IMR-90 (cell line): Measurements from ENCODE around the gene VDAC2. TPM values are rescaled to one million over a fixed set of nuclear protein-coding genes. Genes with fewer than 3 reads are reported as not detected.
A peak's percentile ranks its signal among the peaks of the same experiment; 100 is the strongest.
"Not testable (repeated sequence)": the region's sequence is repeated elsewhere in the genome, so short reads cannot be mapped to it uniquely, and the experiment has no call there.

ENCODE experiments used
- ATAC-seq: fragments of 200-7000 bp; cut with Tn5 transposase; 2 replicates; pipeline ENCODE4 v1.9.1; 2020; ENCODE audit warnings: low read depth, mild to moderate bottlenecking, moderate library complexity
- BruUV-seq: library from RNA; stranded (reverse); fragments of 400-500 nt; replicated peaks from 2 replicates; lab custom pipeline; 2021; lab: Mats Ljungman, UMichigan
- CTCF ChIA-PET: fragments of 300-600 bp; formaldehyde crosslinking; extraction: SDS; loops from one replicate; lab custom pipeline; 2021; ENCODE audit warnings: antibody characterized with exemption; lab: Yijun Ruan, JAX
- POLR2A ChIA-PET: fragments of 300-600 bp; sonication (Branson Sonifier 250); formaldehyde crosslinking; loops from one replicate; lab custom pipeline; 2022; ENCODE audit warnings: antibody characterized with exemption; ENCODE audit not compliant: unreplicated experiment; lab: Charles Lee
- DNase-seq: peaks from one replicate; pipeline ENCODE4 v3.0.0; 2013
- H2AFZ ChIP-seq: replicated peaks from 2 replicates; pipeline ENCODE3; 2013; ENCODE audit warnings: low read length, mild to moderate bottlenecking; ENCODE audit not compliant: poor library complexity
- H2AK5ac ChIP-seq: 2 replicates; pipeline ENCODE4 v1.6.1; 2013; ENCODE audit warnings: low read depth, low read length, inconsistent platforms
- H2AK9ac ChIP-seq: replicated peaks from 2 replicates; pipeline ENCODE3; 2013; ENCODE audit warnings: mild to moderate bottlenecking, low read depth, low read length, moderate library complexity; ENCODE audit not compliant: poor library complexity
- H2BK120ac ChIP-seq: 2 replicates; pipeline ENCODE4 v1.6.1; 2013; ENCODE audit warnings: low read depth, low read length, inconsistent platforms
- H2BK15ac ChIP-seq: 3 replicates; pipeline ENCODE4 v1.6.1; 2013; ENCODE audit warnings: low read depth, low read length, inconsistent platforms
- H2BK20ac ChIP-seq: 2 replicates; pipeline ENCODE4 v1.6.1; 2013; ENCODE audit warnings: low read depth, mild to moderate bottlenecking, inconsistent platforms, low read length, moderate library complexity
- H2BK5ac ChIP-seq: 2 replicates; pipeline ENCODE4 v1.6.1; 2013; ENCODE audit warnings: mild to moderate bottlenecking, low read depth, low read length, inconsistent platforms; ENCODE audit not compliant: poor library complexity, severe bottlenecking
- H3K14ac ChIP-seq: replicated peaks from 2 replicates; pipeline ENCODE4 v1.6.1; 2013; ENCODE audit warnings: low read depth, low read length, inconsistent platforms
- H3K18ac ChIP-seq: 2 replicates; pipeline ENCODE4 v1.6.1; 2013; ENCODE audit warnings: low read depth, low read length, control low read depth
- H3K23ac ChIP-seq: 2 replicates; pipeline ENCODE4 v1.6.1; 2013; ENCODE audit warnings: low read depth, low read length, inconsistent platforms
- H3K27ac ChIP-seq: 2 replicates; pipeline ENCODE4 v1.5.1; 2013; ENCODE audit warnings: mild to moderate bottlenecking, control low read depth, low read length; ENCODE audit not compliant: insufficient read depth
- H3K27me3 ChIP-seq: 2 replicates; pipeline ENCODE4 v1.6.1; 2013; ENCODE audit warnings: low read length; ENCODE audit not compliant: control insufficient read depth, insufficient read depth
- H3K36me3 ChIP-seq: 2 replicates; pipeline ENCODE4 v1.6.1; 2013; ENCODE audit warnings: low read length, mixed read lengths; ENCODE audit not compliant: control insufficient read depth, insufficient read depth
- H3K4ac ChIP-seq: 2 replicates; pipeline ENCODE4 v1.6.1; 2013; ENCODE audit warnings: low read depth, low read length, inconsistent platforms
- H3K4me1 ChIP-seq: 2 replicates; pipeline ENCODE4 v1.6.1; 2013; ENCODE audit warnings: low read length, mixed read lengths; ENCODE audit not compliant: control insufficient read depth, insufficient read depth
- H3K4me2 ChIP-seq: 2 replicates; pipeline ENCODE4 v1.6.1; 2013; ENCODE audit warnings: low read depth, mild to moderate bottlenecking, control low read depth, low read length, moderate library complexity
- H3K4me3 ChIP-seq: 2 replicates; pipeline ENCODE4 v1.5.1; 2013; ENCODE audit warnings: low read depth, mild to moderate bottlenecking, control low read depth, low read length, moderate library complexity; ENCODE audit not compliant: insufficient read depth
- H3K56ac ChIP-seq: 2 replicates; pipeline ENCODE4 v1.6.1; 2013; ENCODE audit warnings: low read length, inconsistent platforms; ENCODE audit not compliant: insufficient read depth; ENCODE audit errors: extremely low read depth
- H3K79me1 ChIP-seq, 2 experiments: 2 replicates each; pipeline ENCODE4 v1.6.1; 2013; ENCODE audit warnings: low read length in 2 of 2, inconsistent platforms in 1 of 2, low read depth in 1 of 2
- H3K9ac ChIP-seq: 2 replicates; pipeline ENCODE4 v1.6.1; 2013; ENCODE audit warnings: low read depth, low read length, control low read depth
- H3K9me1 ChIP-seq: 2 replicates; pipeline ENCODE4 v1.6.1; 2013; ENCODE audit warnings: low read length, inconsistent platforms; ENCODE audit not compliant: insufficient read depth
- H3K9me3 ChIP-seq: 2 replicates; pipeline ENCODE4 v1.6.1; 2013; ENCODE audit warnings: low read length; ENCODE audit not compliant: control insufficient read depth, insufficient read depth
- H4K20me1 ChIP-seq: 2 replicates; pipeline ENCODE4 v1.6.1; 2013; ENCODE audit warnings: low read length, inconsistent platforms; ENCODE audit not compliant: insufficient read depth
- H4K5ac ChIP-seq: 2 replicates; pipeline ENCODE4 v1.6.1; 2013; ENCODE audit warnings: mild to moderate bottlenecking, low read depth, low read length, control low read depth
- H4K8ac ChIP-seq, 2 experiments: 2 replicates each; pipeline ENCODE4 v1.6.1; 2013; ENCODE audit warnings: low read depth in 2 of 2, low read length in 2 of 2, control low read depth in 1 of 2, inconsistent platforms in 1 of 2
- H4K91ac ChIP-seq: 2 replicates; pipeline ENCODE4 v1.6.1; 2013; ENCODE audit warnings: low read depth, low read length, inconsistent platforms; ENCODE audit not compliant: insufficient read depth
- WGBS, 2 experiments: methylation state at CpG; one replicate each; pipeline versions ENCODE4 v1.1.5 to v1.1.7; 2013; ENCODE audit warnings: missing lambda C conversion rate in 2 of 2; ENCODE audit not compliant: insufficient read length in 1 of 2; ENCODE audit errors: extremely low coverage in 2 of 2; 5-methylcytosine and 5-hydroxymethylcytosine counted together
- dilution Hi-C: fragments of 300-500 bp; cut with HindIII; formaldehyde crosslinking; loops from one replicate; pipeline ENCODE4 v1.14.3; 2018; ENCODE audit warnings: low sequenced_read_pairs; ENCODE audit not compliant: unreplicated experiment
- in situ Hi-C: fragments of 300-500 bp; cut with MboI; formaldehyde crosslinking; loops from 3 replicates; pipeline ENCODE4 v1.14.3; 2019; ENCODE audit warnings: low sequenced_read_pairs, inconsistent platforms, mixed read lengths
- intact Hi-C: fragments of 100-400 bp; cut with micrococcal nuclease; formaldehyde crosslinking; loops from 2 replicates; pipeline ENCODE4 v1.10.0; 2022
- polyA plus RNA-seq, 3 experiments: library from polyadenylated mRNA; depleted of rRNA; stranded (reverse); fragments of >200 nt; gene quantifications; 2 replicates each; pipeline ENCODE4 v1.2.3, GENCODE V29; 2012; ENCODE audit warnings: low replicate concordance in 1 of 3
- total RNA-seq: library from RNA; depleted of rRNA; stranded (reverse); fragments of >200 nt; gene quantifications from 2 replicates; pipeline ENCODE4 v1.2.3, GENCODE V29; 2012

VDAC2 gene
- total and polyA plus RNA-seq, 2 of the 4 experiments (the other 2 are of a cell fraction), result 122 to 139 TPM

- not testable (repeated sequence) for H4K5ac ChIP-seq
Observed at GRCh38 chr10:75199949-75200348, 10.6 kb upstream of the VDAC2 start.

More at GRCh38 chr10:75199949-75200348, 10.6 kb upstream of the VDAC2 start:
- H3K9me3 ChIP-seq, intact Hi-C loops, dilution Hi-C loops, ATAC-seq, H4K91ac ChIP-seq, H2BK15ac ChIP-seq, H2BK120ac ChIP-seq, H2BK5ac ChIP-seq, BruUV-seq, H3K4me2 ChIP-seq, in situ Hi-C loops, H2AFZ ChIP-seq, H3K56ac ChIP-seq, H3K9ac ChIP-seq, H4K8ac ChIP-seq, H3K18ac ChIP-seq, H3K4me3 ChIP-seq, H4K20me1 ChIP-seq, H2AK9ac ChIP-seq, H2BK20ac ChIP-seq, DNase-seq, H3K27me3 ChIP-seq, H3K27ac ChIP-seq, H3K36me3 ChIP-seq, H3K14ac ChIP-seq, H3K23ac ChIP-seq: not testable (repeated sequence)
- Histone ChIP-seq H3K4ac (0 out of 2 replicates have a peak overlapping the region, but pooled peaks have one; percentile 4), H2AK5ac (peak overlapping the region; percentile 59), H3K4me1 (peaks cover 23% of the 10 kb centered on the region), H3K79me1 (peaks cover 14 to 28% of the 10 kb centered on the region in 2 experiments; a peak in 3 of 4 replicates), H3K9me1 (peaks cover 30% of the 10 kb centered on the region)
- POLR2A ChIA-PET, result interaction anchor here (0.6 kb wide), 1 partner anchor 16 kb away, joined by 5 read pairs; no protein-coding TSS in a partner anchor
- no CpG with 5 or more reads among the region's 6 CpGs for WGBS, 2 experiments
- CTCF ChIA-PET, result interaction anchor here (0.7 kb wide), 2 partner anchors 13 to 1164 kb away, joined by 4 read pairs; no protein-coding TSS in a partner anchor
